Colon (tissue), 2 donors: ENCODE measurements around the gene ARL11.

Experiments used
- FAIRE-seq: peaks from 2 replicates; lab custom pipeline; 2012; peaks lifted over from hg19 to GRCh38; lab: Jason Lieb, UNC
- donor health status: control.
- donor health status: control.

Gene ARL11

DNA sequence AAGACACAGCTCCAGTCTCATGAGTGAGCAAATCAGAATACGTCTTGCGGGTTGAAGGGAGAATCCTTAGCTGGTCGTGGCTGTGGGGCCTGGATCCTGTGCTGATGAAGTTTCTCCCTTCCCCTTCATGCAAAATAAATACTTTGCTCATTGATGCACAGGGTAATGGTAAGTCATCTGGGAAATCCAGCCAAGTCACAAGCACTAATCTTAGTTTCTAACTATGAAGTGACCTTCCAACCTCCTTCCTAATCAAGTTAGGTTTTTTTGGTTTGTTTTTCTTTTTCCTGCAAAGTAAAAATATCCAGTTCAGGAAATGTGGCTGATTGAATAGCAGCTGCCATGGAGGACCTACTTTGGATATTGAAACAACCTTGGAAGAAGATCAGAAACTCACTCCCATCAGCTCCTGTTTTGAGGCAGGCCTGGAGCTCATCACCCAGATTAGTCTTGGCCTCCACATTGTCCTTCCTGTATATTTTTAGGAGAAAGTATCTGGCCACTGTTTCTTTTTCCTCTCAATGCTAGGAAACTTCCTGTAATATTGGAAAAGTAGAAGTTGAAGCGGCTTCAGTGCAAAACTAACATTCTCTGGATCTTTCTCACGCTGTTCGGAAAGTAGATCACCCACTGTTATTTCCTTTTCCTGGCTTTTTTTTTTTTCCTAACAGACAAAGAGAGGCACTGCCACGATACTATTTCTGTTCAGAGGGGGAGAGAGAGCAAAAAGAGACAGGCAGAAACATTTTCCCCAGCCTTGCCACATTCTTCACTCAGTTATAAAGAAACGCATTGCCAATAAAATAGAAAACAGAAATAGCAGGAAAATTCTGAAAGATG lies 12.3 kb upstream of the ARL11 start:
- no peak for FAIRE-seq

DNA sequence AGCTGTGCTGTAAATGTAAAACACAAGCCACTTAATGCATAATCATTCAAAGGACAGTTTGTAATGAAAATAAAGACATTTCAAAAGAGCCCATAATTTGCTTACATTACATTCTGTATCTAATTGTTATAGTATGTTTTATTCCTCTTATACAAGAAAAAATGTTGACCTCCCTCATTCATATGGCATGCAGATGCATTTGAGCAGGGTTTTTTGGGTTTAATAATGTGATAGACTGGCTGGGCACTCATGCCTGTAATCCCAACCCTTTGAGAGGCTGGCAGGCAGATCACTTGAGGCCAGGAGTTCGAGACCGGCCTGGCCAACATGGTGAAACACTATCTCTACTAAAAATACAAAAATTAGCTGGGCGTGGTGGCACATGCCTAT lies 11.6 kb upstream of the ARL11 start:
- FAIRE-seq: no peak

DNA sequence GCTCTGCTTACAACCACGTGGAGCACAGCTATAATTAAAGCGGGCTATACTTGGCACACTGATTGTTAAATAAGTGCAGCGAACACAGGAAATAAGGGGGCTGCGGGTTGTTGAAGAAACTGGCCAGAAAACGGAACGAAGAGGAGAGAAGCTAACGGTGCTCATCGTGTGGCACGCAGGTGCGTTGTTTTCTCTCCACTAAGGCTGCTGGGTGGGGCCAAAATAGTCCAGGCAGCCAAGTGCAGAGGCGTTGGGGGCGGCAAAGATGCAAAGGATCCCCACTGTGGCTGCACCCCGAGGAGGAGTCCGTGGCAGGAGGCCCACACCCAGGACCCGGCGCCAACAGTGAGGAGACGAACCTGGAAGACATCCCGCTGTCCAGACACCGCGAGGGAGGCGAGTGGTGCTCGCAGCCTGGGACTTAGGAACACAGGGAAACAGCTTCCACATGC lies 8.1 kb upstream of the ARL11 start:
- FAIRE-seq: no peak

DNA sequence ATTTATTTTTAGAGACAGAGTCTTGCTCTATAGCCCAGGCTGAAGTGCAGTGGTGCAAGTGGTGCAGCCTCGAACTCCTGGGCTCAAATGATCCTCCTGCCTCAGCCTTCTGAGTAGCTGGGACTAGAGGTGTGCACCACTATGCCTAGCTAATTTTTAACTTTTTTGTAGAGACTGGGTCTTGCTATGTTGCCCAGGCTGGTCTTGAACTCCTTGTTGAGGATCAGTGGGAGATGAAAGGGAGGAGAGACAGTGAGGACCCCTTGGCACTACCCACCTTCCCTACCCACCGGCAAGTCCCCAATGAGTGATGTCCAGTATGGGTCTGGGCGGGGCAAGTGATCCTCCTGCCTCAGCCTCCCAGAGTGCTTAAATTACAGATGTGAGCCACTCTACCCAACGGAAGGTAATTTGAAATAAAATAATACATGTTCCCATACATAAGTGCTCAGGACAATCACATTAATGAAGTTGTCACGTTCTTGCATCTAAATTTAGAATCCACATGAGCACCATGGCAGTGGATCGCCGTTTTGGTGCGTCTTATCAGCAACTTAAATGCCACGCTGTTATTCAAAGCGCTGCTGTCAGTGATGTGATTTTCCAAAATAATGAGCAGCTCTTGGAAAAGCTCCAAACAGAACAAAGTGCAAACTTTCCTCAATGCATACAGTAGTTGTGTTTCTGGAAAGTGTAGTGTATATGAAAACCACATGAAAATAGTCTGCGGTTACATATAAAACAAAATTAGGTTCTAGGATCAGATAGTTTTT lies 5.9 kb upstream of the ARL11 start:
- FAIRE-seq: no peak

DNA sequence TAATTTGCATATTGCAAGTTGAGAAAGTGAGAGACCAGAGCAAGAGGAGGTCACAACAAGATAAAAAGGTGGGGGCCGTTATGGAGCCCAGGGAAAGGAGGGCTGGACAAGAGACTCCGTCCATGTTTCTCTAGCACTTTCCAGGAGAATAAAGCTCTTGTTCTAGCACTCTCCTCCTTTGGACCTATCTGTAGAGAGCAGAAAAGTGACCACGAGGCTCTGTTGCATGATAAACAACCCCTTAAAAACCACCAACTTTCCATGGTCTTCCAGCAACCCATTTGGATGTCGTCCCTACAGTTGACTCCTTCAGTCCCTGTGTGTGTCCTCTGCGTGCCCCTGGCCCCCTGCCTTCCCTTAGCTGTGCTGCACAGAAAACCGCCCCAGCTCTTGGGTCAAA lies 4.1 kb upstream of the ARL11 start:
- FAIRE-seq: no peak

DNA sequence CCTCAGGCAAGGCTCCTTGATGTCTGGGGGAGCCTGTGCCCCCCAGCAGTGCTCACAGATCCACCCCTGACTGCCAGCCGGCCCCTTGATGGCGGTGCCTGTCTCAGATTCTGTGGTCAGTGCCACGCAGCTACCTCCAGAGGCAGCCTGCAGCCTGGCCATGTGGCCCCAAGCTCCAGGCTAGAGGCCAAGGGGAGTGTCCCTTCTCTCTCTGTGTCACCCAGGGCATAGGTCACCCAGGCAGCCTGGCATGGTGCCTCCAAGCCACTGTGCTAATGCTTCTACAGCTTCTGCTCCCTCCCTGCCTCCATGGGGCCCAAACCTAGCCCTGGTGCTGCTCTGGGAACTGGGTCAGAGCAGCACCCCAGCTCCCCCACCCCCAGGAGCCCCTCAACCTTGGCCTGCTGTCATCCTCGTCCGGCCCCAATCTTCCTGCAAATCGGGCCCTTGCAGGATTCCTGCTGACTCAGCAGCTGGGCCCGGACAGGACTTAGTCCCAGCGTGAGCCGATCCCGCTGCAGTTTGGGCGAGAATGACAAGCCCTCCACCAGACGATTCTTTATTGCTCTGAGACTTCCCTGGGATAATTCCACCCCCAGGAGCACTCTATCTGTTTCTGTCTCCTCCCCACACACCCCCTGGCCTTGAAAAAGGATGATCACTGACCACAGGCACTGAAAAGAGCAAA lies 2.8 kb upstream of the ARL11 start:
- FAIRE-seq: no peak

DNA sequence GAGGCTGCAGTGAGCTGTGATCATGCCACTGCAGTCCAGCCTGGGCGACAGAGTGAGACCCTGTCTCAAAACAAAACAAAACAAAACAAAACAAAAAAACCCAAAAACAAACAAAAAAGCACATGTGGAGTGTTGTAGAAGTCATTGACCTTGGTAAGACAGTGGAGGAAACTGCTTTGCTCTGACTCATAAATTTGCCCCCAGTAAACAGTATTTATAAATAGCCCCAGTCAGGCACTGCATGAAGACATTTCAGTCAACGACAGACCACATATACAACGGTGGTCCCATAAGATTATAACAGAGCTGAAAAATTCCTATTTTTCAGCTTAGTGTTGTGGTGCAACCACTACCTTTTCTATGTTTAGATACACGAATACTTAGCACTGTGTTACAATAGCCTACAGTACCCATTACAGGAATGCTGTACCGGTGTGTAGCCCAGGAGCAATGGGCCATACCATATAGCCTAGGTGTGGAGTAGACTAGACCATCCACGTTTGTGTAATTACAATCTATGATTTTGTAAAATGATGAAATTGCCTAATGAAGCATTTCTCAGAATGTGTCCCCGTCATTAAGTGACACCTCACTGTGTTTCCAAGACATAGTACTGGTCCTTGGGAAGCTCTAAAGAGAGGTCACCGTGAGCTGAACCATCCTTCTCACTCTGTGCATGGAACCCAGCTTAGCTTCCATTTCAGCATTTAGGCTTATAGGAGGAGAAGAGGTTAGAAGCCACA lies 1.1 kb downstream of the ARL11 start:
- no peak for FAIRE-seq

DNA sequence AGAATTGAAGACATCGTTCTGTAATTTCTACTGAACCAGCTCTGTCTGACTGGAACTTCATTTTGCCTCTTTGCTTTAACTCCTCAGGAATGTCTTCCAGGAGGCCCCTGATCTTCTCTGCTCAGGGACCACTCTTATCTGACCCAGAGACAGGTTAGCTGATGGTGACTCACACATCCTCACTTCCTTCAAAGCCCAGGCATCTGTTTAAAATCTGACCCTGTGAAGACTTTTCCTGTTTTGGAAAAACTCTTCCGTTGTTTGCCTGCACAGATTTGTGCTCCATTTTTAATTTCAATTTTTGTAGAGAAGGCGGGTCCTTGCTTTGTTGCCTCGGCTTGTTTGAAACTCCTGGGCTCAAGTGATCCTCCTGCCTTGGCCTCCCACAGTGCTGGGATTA lies 1.6 kb downstream of the ARL11 start:
- FAIRE-seq: no peak

DNA sequence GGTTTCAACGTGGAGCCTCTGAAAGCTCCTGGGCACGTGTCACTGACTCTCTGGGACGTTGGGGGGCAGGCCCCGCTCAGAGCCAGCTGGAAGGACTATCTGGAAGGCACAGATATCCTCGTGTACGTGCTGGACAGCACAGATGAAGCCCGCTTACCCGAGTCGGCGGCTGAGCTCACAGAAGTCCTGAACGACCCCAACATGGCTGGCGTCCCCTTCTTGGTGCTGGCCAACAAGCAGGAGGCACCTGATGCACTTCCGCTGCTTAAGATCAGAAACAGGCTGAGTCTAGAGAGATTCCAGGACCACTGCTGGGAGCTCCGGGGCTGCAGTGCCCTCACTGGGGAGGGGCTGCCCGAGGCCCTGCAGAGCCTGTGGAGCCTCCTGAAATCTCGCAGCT lies 2.3 kb downstream of the ARL11 start:
- no peak for FAIRE-seq

DNA sequence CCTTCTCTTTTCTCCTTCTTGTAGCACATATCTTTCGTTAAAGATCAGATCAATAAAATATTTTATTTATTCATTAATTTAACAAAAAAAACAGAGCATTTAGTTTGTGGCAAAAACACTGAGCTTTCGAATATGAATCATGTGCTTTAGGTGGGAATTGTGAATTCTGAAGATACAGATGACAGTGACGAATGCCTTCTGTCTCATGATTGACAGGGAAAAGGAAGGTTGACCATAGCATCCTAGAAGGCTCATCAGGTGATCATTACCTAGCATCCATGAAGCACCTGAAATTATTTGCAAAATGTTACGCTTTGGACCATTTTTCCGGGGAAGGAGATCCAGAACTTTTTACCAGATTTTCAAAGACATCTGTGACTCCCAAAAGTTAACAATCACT lies 3.8 kb downstream of the ARL11 start:
- FAIRE-seq: no peak

DNA sequence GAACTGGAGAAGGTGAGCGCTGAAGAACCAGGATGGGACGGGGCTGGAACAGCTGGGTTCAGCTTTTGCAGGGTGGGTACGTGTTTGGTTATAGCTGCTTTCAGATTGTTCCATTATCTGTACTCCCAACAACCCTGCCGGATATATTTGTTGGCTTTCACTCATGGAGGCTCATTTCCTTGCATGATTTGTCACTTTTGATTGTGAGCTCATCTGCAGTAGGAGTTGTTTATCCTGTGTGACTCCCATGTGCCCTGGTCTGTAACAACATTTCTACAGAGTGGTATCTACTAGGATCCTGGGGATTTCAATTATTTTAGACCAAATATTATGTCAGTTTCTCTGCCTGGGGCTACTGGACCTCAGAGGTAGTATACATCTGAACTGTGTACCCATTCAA lies 5.4 kb downstream of the ARL11 start:
- FAIRE-seq: no peak

DNA sequence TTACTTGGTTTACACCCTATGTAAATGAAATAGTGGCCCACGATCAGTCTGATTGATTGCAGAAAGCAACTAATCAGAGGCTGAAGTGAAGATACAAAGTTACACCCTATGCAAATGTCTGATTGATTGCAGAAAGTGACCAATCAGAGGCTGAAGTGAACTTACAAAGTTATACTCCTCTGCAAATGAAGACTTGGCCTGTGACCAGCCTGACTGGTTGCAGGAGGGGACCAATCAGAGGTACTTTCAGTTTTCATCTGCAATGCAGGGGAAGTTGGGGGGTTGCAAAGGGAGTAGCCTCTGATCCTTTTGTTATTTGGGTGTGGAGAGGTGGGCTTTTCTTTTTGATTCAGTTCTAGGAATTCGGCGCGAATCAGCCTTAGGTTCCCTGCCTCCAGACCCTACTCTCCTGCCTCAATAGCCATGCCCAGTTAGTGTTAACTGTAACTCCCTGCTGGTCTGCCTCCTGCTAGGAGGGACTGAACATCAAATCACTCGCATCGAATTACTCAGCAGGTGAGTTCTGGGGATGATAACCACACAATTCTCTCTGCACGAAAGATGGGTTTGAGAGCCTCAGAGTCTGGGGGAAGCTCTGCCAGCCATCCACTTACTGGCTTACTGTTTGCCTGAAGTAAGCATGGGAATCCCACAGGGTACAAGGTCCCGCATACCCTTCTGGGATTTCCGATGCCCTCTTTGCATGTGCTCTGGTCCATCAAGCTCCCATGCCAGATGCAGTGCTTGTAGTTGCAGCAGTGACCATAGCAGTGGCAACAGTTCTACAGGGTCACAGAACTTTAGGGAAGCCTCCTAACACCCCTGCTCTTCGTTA lies 7.5 kb downstream of the ARL11 start:
- no peak for FAIRE-seq

DNA sequence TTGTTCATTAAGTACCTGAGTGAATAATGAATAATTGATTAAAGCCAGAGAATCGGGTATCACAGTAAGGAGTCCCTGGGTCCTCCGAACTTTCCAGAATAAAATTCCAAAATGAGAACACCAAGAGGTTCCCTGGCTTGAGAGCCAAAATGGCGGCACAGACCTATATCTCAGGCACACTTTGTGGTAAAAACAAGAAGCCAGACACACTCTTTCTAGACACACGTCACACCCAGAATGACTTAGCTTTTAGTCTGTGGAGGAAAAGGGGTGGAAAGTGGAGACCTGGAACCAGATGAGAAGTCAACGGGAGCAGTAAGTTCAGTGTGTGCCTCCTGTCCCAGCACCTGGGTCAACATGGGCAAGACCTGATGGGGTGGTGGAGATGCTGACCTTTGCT lies 8.4 kb downstream of the ARL11 start:
- no peak for FAIRE-seq

DNA sequence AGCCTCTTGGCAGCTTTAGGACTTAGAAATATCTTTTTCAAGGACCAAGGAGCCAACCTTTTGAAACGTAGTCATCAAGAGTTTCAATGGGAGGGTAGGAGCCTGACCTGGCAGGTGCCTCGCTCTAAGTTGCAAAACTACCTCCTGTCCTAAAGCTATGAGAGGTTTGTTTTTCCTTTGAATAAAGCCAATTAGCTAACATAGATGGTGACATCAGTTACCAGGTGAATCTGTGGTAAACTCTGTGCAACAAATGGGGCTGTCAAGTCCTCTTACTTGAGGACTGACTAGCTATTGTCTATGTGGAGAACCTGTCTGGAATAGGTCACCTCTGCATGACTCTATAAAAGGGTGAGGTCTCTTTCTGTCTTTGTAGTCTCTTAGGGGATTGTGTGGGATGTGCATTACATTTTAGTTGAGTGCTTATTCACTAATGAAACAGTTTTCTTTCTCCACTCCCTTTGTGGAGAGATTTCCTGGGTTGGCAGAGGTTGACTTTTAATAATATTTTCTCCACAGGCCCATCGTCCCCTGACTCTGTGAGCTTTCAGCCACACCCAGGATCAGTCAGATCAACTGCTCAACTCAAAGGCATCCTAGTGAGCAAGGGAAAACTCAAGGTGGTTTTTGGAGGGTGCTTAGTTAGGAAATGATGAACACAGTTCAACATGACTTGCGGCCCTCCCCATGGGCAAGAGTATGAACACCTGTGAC lies 9.9 kb downstream of the ARL11 start:
- FAIRE-seq: no peak

DNA sequence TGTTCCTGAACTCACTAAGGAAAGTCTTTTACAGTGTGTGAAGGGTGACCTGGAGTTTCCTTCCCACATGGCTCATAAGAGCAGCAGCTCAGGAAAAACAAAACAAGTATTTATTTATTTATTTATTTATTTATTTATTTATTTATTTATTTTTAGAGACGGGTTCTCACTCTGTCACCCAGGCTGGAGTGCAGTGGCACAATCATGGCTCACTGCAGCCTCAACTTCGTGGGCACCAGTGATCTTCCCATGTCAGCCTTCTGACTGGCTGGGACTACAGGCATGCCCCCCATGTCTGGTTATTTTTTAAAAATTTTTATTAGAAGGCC lies 10.4 kb downstream of the ARL11 start:
- FAIRE-seq: no peak

DNA sequence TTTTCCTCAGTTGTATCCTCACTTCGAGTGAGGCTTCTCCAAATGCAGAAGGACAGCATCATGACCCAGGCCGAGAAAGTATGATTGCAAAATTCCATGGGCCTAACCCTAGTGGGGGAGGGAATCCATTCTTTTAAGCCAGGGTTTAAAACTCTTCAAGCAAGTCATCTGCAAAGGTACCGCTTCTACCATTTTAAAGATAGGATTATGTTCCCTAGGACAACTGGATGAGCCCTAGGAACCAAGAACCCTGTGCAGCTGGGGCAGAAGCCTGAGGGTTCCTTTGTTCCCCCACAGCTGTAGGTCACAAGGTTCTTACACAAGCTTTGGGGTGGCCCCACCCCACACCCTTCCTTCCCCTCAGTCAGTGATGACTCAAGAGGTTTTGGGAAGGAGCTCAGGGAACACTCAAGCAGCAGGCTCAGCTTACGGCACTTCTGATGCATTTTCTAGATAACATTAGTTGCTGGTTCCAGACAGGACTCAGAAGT lies 13.5 kb downstream of the ARL11 start:
- FAIRE-seq: no peak

DNA sequence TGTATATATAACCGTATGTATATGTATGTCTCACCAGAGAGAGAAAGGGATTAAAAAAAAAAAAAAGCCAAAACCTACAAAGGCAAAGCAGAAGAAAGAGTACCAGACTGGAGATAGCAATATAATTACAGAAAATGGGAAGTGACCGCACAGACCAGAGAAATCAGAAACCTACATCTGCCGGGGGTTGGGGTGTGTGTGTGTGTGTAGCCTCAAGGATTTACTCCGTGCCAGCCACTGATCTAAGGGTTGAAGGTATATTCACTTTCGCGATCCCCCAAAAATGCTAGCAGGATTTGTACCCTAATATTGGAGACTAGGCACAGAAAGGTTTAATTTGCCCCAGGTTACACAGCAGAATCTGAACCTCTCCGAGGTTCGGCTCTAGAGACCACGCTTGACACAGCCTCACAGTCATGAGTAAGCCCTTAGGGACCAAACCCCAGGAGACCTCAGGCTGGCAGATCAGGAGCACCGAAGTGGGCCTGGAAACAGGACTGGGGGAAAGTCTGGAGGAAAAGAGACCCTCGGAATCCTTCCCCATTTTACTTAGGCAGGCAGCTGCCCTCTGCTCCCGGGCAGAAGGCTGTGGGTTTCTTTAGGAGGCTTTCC lies 14.8 kb downstream of the ARL11 start:
- no peak for FAIRE-seq

DNA sequence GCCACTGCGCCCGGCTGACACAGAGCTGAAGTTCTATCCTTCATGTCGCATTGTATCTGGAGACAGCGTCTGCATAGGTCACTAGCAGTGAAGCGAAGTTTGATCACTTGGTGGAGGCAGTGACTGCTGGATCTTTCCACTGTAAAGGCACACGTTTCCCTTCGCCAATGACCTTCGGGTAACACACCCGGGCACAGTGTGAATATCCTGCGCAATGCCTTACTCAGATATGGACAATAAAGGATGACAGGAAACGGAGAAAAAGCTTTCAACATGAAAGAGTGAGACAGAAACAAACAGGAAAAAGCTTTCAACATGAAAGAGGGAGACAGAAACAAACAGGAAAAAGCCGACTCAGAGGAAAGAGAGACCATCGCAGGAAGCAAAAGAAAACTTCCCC lies 17.1 kb downstream of the ARL11 start:
- FAIRE-seq: no peak

DNA sequence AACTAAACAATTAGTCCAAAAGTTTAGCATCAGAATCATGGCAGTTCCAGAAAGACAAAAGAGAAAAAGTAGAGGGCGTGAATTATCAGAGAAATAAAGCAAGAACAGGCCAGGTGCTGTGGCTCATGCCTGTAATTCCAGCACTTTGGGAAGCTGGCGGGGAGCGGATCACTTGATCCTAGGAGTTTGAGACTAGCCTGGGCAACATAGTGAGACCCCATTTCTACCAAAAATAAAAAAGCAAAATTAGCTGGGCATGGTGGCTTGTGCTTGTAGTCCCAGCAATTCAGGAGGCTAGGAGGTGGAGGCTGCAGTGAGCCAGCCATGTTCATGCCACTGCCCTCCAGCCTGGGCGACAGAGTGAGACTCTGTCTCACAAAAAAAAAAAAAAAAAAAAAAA lies 18.4 kb downstream of the ARL11 start:
- no peak for FAIRE-seq

DNA sequence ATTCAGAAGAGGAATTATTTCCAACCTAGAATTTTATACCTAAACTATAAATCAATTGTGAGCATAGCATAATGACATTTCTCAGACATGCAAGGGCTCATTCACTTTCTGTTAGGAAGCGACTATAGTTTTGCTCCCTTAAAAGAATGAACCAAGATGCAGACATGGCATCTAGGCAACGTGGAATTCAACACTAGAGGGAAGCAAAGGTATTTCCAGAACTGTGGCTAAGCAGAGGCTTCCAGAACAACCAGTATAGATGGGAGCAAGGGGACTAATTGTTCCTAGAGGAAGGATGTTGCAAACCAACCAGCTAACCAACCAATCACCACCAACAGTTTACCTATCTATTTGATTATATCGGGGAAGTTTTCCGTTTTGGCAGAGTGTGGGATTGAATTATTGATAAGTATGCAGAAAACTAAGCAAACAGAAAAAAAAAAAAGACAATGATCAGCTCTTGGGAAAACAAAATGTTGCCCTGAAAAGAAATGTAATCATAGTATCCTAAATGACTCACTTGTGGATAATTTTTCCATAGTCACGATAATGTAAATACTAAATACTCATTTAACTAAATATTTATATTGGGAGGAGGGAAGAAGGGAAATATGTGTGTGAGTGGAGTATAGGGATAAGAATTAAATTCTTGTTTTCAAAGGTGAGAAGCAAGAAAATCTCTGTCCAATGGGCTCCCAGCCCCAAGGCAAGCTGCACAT lies 21.1 kb downstream of the ARL11 start:
- FAIRE-seq: no peak
